Measurements from ENCODE around the gene MAML3.

DNA sequence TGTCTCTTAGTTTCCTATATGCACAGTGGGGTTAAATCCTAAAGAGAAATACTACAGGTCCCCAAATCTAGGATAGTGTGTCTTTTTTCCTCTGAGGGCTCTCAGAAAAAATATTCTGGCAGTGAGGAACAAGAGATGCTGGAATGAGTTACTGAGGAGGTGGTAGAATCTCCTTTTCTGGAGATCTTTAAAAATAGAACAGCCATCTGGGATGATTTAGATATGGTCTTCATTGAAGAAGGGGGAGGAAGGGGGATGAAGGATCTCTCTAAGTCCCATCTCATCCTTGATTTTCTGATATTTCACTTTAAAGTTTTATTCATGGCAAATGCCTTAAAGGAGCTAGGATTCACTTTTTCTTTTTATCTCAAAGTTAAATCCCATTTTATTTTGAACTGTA lies 235.0 kb downstream of the MAML3 start:
- TF ChIP-seq POLR2A (IDR thresholded peaks at IDR 0.05; ENCODE audit: extremely low read depth, insufficient read length) (no peak), CTCF (IDR thresholded peaks at IDR 0.05; ENCODE audit: low read depth, low read length) (no peak)

Data from NB4 (cell line).